ENCODE measurements around the gene UBE4B. TPM values are rescaled to one million over a fixed set of nuclear protein-coding genes. Genes with fewer than 3 reads are reported as not detected.

Gene UBE4B
- total RNA-seq, 1 experiment from 2014 or later, result 31.2 TPM

GRCh38 chr1:10168912-10169514 lies 136.3 kb downstream of the UBE4B start:
- Mint-ChIP-seq H3K36me3 (ENCODE audit: insufficient read depth, unreplicated experiment) (peaks cover 55% of the 10 kb centered on the region), H3K27ac (ENCODE audit: low read depth, unreplicated experiment) (no peak overlapping the region), H3K9me3 (ENCODE audit: unreplicated experiment) (no peaks in the 10 kb centered on the region), H3K4me3 (ENCODE audit: unreplicated experiment) (no peak overlapping the region), H3K27me3 (ENCODE audit: insufficient read depth, unreplicated experiment) (no peaks in the 10 kb centered on the region), H3K4me1 (ENCODE audit: insufficient read depth, unreplicated experiment) (no peaks in the 10 kb centered on the region)
- ChIA-PET CTCF (interaction anchor here (0.8 kb wide), 1 partner anchor 208 kb away, joined by 3 read pairs; no protein-coding TSS in a partner anchor), POLR2A (no interaction called here)
- no TSS peak for BruUV-seq (replicated peaks)
- TF ChIP-seq, protein P1, sequence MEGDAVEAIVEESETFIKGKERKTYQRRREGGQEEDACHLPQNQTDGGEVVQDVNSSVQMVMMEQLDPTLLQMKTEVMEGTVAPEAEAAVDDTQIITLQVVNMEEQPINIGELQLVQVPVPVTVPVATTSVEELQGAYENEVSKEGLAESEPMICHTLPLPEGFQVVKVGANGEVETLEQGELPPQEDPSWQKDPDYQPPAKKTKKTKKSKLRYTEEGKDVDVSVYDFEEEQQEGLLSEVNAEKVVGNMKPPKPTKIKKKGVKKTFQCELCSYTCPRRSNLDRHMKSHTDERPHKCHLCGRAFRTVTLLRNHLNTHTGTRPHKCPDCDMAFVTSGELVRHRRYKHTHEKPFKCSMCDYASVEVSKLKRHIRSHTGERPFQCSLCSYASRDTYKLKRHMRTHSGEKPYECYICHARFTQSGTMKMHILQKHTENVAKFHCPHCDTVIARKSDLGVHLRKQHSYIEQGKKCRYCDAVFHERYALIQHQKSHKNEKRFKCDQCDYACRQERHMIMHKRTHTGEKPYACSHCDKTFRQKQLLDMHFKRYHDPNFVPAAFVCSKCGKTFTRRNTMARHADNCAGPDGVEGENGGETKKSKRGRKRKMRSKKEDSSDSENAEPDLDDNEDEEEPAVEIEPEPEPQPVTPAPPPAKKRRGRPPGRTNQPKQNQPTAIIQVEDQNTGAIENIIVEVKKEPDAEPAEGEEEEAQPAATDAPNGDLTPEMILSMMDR (IDR thresholded peaks at IDR 0.05; ENCODE audit: unreplicated experiment), result no peak
- DNase-seq (ENCODE audit: unreplicated experiment), result no peak
- intact Hi-C loops (cut with micrococcal nuclease), result no loop called here

GRCh38 chr1:10170239-10170574 lies 137.4 kb downstream of the UBE4B start:
- no peak overlapping the region for H3K27ac Mint-ChIP-seq (ENCODE audit: low read depth, unreplicated experiment)
- no peaks in the 10 kb centered on the region for H3K27me3 Mint-ChIP-seq (ENCODE audit: insufficient read depth, unreplicated experiment)
- H3K36me3 Mint-ChIP-seq (ENCODE audit: insufficient read depth, unreplicated experiment), result peaks cover 55% of the 10 kb centered on the region
- intact Hi-C loops (cut with micrococcal nuclease), result no loop called here
- no peaks in the 10 kb centered on the region for H3K9me3 Mint-ChIP-seq (ENCODE audit: unreplicated experiment)
- POLR2A ChIA-PET, result interaction anchor here (1.1 kb wide), 1 partner anchor 227 kb away, joined by 3 read pairs; the partner anchor contains the start of gene NMNAT1
- no peak overlapping the region for H3K4me3 Mint-ChIP-seq (ENCODE audit: unreplicated experiment)
- DNase-seq (ENCODE audit: unreplicated experiment), result no peak
- TF ChIP-seq, protein P1 (IDR thresholded peaks at IDR 0.05; ENCODE audit: unreplicated experiment), result no peak
- CTCF ChIA-PET, result no interaction called here
- H3K4me1 Mint-ChIP-seq (ENCODE audit: insufficient read depth, unreplicated experiment), result no peaks in the 10 kb centered on the region
- no TSS peak for BruUV-seq (replicated peaks)

GRCh38 chr1:10171105-10171767 lies 138.5 kb downstream of the UBE4B start:
- intact Hi-C loops (cut with micrococcal nuclease), result no loop called here
- Mint-ChIP-seq H3K4me3 (ENCODE audit: unreplicated experiment) (no peak overlapping the region), H3K27ac (ENCODE audit: low read depth, unreplicated experiment) (no peak overlapping the region), H3K4me1 (ENCODE audit: insufficient read depth, unreplicated experiment) (no peaks in the 10 kb centered on the region), H3K36me3 (ENCODE audit: insufficient read depth, unreplicated experiment) (peaks cover 45% of the 10 kb centered on the region), H3K27me3 (ENCODE audit: insufficient read depth, unreplicated experiment) (no peaks in the 10 kb centered on the region), H3K9me3 (ENCODE audit: unreplicated experiment) (no peaks in the 10 kb centered on the region)
- no peak for DNase-seq (ENCODE audit: unreplicated experiment)
- ChIA-PET CTCF (no interaction called here), POLR2A (interaction anchor here (0.5 to 1.2 kb wide), 2 partner anchors 15 to 23 kb away, joined by 3 read pairs; no protein-coding TSS in a partner anchor)
- BruUV-seq (replicated peaks), result no TSS peak
- TF ChIP-seq, protein P1 (IDR thresholded peaks at IDR 0.05; ENCODE audit: unreplicated experiment), result no peak

DNA sequence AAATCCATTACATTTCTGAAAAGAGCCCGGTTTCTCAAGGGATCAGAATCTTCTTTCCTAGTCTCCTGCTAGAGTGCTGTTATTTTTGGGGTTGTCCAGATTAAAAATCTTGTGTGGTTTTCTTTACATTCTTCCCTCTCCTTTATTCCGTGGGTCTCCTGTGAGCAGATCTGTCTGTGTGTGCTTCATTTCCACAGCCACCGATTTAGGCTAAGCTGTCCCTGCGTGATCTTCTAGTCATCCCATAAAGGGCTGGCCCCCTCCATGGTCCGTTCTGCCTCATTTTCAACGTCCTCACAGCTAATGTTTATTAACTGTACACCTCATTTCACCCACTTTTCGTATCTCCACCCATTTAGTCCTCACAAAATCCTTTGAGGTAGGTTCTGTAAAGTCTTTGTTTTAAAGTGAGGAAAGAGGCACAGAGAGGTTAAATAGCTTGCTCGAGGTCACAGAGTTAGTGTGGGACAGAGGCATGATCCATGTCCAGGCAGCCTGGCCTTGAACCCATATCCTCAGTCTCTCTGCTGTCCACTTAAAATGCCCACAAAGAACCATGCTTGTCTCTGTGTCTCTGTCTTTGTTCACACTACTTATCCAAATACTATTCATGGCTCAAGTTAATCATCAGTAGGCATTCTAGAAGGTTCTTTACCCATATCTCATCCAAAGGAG lies 139.4 kb downstream of the UBE4B start:
- Mint-ChIP-seq H3K27me3 (ENCODE audit: insufficient read depth, unreplicated experiment) (no peaks in the 10 kb centered on the region), H3K36me3 (ENCODE audit: insufficient read depth, unreplicated experiment) (peaks cover 36% of the 10 kb centered on the region), H3K4me3 (ENCODE audit: unreplicated experiment) (no peak overlapping the region), H3K4me1 (ENCODE audit: insufficient read depth, unreplicated experiment) (no peaks in the 10 kb centered on the region), H3K9me3 (ENCODE audit: unreplicated experiment) (no peaks in the 10 kb centered on the region), H3K27ac (ENCODE audit: low read depth, unreplicated experiment) (no peak overlapping the region)
- intact Hi-C loops (cut with micrococcal nuclease), result no loop called here
- CTCF ChIA-PET, result interaction anchor here (0.6 to 0.7 kb wide), 3 partner anchors 38 to 215 kb away, joined by 3 to 5 read pairs (median 3); no protein-coding TSS in a partner anchor
- no TSS peak for BruUV-seq (replicated peaks)
- no peak for DNase-seq (ENCODE audit: unreplicated experiment)
- POLR2A ChIA-PET, result interaction anchor here (1.2 kb wide), 1 partner anchor 22 kb away, joined by 3 read pairs; no protein-coding TSS in a partner anchor
- TF ChIP-seq, protein P1 (IDR thresholded peaks at IDR 0.05; ENCODE audit: unreplicated experiment), result no peak

Measured in MCF 10A (cell line).